Activated gamma-delta T cell (primary cell): ENCODE data around the gene SARDH.
"Not testable (repeated sequence)": the region's sequence is repeated elsewhere in the genome, so short reads cannot be mapped to it uniquely, and the experiment has no call there.

Source experiments
- DNase-seq: peaks from one replicate; lab custom pipeline; 2025; lab: John Stamatoyannopoulos, UW

Gene SARDH

GRCh38 chr9:133632806-133633680 is 105.1 kb downstream of the SARDH start:
- DNase-seq: no peak

- no peak for DNase-seq
Observed at GRCh38 chr9:133631111-133631510, 107.0 kb downstream of the SARDH start.

- no peak for DNase-seq
Observed at GRCh38 chr9:133629221-133630110, 108.7 kb downstream of the SARDH start.

GRCh38 chr9:133628766-133629165 is 109.4 kb downstream of the SARDH start:
- DNase-seq: no peak

GRCh38 chr9:133627341-133627740 is 110.8 kb downstream of the SARDH start:
- no peak for DNase-seq

GRCh38 chr9:133626008-133626407 is 112.1 kb downstream of the SARDH start:
- DNase-seq: not testable (repeated sequence)

GRCh38 chr9:133622555-133622954 is 115.6 kb downstream of the SARDH start:
- DNase-seq: no peak

GRCh38 chr9:133621725-133622267 is 116.4 kb downstream of the SARDH start:
- DNase-seq: no peak

- DNase-seq: no peak
Observed at GRCh38 chr9:133619791-133620190, 118.4 kb downstream of the SARDH start.

- DNase-seq: no peak
Observed at GRCh38 chr9:133618726-133619125, 119.4 kb downstream of the SARDH start.

GRCh38 chr9:133616643-133617405 is 121.3 kb downstream of the SARDH start:
- DNase-seq: no peak

GRCh38 chr9:133615606-133616188 is 122.5 kb downstream of the SARDH start:
- no peak for DNase-seq

- no peak for DNase-seq
Observed at GRCh38 chr9:133615186-133615585, 123.0 kb downstream of the SARDH start.

GRCh38 chr9:133614678-133615077 is 123.5 kb downstream of the SARDH start:
- DNase-seq: no peak

GRCh38 chr9:133614056-133614455 is 124.1 kb downstream of the SARDH start:
- no peak for DNase-seq
